ELR (cell line): ENCODE measurements around the gene IL17REL.

ENCODE experiments used
- DNase-seq: peaks from one replicate; pipeline ENCODE4 v3.0.0-alpha.2; 2015; ENCODE audit warnings: low read depth

Gene IL17REL

GRCh38 chr22:50012211-50013181 lies at the start of gene IL17REL:
IL17REL (minus strand) TSS chr22:50012765; CDS start chr22:50012646, 119 bp downstream.
- no peak for DNase-seq

- DNase-seq, result no peak
These were observed 49.3 kb upstream of the IL17REL start for GRCh38 chr22:50061824-50062355.

- no peak for DNase-seq
These were observed 48.7 kb upstream of the IL17REL start for GRCh38 chr22:50061141-50061823.

DNA sequence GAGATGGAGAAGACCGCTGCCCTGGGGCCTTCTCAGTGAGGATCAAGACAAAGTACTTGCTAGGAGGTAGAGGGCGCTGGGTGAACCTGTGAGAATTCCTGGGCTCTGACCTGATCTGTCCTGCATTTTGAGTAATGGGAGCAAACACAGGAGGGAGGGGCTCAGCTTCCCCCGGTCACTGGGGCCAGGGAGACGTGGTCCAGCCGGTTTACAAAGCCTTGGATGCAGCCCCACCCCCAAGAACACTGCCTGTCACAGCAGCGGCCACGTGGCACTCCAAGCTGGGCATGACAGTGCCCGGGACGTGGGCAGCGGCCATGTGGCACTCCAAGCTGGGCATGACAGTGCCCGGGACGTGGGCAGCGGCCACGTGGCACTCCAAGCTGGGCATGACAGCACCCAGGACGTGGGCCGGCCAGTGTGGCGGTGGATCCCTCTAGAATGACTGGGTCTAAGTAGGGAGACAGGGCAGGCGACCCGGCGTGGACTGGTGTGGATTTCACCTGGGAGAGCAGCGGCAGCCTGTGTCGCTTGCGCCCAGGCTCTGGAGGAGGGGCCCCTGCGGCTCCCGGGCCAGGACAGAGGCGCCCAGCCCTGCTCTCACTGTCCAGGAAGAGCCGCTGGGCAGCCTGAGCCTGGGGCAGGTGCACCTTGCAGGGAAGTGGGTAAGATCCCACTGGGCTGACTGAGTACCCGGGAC lies 48.0 kb upstream of the IL17REL start:
- DNase-seq, result no peak

DNA sequence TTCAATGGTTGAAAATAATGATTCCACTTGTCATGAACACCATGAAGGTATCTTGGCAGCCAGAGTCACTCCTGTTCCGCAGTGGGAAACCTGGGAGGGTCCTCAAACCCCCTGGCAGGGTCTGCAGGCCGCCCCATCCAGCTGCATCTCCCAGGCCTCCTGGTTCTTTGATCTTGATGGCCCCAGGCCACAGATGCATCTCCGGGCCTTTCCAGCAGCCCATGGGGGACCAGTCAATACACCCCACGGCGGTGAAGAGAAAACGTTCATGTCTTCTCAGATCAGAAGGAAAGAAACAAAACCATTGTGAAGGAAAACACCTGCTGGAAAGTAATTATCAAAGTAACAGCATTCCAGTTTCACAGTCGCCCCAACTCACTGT lies 47.3 kb upstream of the IL17REL start:
- no peak for DNase-seq

DNA sequence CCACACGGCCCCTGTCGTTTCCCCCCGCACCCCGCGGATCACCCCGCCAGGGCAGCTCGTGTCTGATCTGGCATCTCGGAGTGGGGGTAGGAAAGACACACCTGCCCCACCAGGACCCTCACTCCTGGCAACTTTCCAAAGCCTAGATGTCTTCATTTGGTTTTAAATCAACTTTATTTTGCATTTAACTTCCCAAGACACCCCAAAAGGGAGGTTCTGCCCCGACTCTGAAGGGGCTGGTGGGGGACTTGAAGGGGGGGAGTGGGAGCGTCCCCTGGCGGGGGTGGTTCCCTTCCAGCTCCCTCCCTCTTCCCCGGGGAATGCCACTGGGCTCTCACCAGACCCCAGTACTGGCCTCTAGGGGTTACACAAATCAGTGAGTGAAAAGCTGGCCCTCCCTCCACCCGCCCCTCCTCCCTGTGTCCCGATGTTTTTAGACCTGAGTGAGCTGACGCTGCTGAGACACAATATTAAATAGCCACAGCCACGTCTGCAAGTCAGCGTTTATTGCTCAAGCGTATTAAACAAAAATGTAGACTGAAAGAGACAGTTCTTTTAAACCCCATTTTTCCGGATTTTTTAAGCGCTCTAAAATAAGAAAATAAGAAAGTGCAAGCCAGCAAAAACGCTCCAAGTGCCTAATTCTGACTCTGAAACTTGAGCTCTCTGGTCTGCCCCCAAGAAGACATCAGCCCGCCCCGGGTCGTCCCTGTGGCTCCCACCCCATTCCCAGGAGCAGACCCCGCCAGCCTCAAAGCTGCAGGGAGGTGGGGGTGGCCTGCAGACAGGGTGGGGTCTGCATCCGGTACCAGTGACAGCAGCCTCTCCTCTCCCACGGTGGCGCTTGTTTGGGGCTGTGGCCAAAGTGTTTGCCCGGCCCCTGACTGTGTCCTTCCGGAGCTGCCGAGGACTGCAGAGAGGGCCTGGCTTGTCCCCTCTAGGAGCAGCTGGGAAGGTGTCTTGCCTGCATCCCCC lies 46.6 kb upstream of the IL17REL start:
- peak; percentile 55 for DNase-seq

GRCh38 chr22:50058061-50058905 lies 45.7 kb upstream of the IL17REL start, which contains the start of gene TTLL8:
TTLL8 (minus strand) TSS chr22:50058298.
- no peak for DNase-seq

DNA sequence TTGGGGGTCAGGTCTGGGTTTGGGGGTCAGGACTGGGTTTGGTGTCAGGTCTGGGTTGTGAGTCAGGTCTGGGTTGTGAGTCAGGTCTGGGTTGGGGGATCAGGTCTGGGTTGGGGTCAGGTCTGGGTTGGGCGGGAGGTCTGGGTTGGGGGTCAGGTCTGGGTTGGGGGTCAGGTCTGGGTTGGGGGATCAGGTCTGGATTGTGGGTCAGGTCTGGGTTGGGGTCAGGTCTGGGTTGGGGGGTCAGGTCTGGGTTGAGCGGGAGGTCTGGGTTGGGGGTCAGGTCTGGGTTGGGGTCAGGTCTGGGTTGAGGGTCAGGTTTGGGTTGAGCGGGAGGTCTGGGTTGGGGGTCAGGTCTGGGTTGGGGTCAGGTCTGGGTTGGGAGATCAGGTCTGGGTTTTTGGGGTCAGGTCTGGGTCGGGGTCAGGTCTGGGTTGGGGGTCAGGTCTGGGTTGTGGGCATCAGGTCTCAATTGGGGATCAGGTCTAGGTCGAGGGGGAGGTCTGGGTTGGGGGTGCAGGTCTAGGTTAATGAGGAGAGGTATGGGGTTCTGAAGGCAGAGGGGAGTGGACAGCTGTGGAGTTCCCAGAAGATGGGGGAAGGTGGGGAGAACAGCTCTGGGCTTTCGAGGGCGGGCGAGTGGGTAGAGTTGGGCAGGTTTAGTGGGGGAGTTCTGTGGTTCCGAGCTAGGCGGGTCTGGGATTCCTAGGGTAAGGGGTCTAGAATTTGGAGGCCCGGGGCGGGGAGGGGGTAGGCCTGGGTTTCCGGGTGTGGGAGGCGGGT lies 44.9 kb upstream of the IL17REL start:
- DNase-seq, result no peak

DNA sequence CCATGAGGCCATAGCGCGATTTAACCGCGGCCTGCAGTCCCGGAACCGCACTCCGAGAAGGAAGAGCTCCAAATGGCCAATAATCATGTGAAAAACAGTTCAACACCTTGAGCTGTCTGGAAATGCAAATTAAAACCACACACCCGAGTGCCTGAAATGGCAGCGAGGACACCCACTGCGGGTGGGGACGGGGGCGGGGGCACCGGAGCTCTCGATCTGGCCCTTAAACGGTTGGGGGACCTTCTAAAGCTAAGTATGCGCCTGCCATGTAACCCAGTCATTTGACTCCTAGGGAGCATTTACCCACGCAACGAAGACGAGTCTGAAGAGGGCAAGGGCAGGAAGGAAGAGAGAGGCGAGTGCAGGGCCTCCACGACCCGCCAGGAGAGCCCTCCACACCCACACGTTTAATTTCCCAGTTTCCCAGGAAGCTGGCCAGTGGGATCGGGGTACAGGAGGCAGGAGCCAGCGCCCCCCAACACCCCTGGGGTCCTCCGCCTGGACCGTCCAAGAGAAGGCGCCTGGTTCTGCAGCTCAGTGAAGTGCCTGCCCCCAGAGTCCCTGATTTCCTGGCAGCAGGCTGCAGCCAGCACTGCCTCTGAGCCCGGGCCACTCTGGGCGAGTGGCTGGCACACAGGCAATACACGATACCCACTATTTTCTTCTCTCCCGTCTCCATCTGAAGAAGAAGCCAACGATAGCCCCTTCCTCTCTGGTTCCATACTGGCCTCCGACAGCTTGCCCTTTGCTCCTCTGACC lies 43.8 kb upstream of the IL17REL start:
- DNase-seq, result no peak

DNA sequence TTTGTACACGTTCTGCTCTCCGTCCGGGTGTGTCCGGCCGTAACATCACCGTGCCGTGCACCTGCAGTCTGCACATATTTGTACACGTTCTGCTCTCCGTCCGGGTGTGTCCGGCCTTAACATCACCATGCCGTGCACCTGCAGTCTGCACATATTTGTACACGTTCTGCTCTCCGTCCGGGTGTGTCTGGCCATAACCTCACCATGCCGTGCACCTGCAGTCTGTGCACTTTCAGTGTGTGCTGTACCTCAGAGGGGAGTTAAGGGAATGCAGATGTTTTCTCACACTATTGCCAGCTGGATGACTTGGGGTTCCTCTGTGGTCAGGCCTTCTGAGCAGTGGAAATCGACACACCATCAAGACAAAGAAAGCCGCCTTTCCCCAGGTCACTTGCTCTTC lies 41.3 kb upstream of the IL17REL start:
- DNase-seq, result no peak

DNA sequence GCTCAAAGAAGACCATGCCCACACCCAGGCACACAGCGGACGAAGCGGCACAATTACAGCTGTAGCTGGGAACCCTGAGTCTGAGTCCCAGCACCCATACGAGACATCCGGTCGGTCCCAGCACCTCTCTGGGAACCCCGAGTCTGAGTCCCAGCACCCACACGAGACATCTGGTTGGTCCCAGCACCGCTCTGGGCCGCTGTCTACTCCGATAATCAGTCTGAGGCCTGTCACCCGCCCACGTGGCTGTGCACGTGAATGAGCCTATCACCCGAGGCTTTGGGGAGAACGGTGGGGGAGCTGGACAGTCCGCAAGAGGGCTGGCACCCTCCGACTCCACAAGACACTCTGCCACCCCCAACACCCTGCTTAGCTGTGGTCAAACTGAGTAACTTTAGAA lies 39.4 kb upstream of the IL17REL start:
- DNase-seq, result no peak

GRCh38 chr22:50049299-50050195 lies 37.0 kb upstream of the IL17REL start:
- DNase-seq, result no peak

DNA sequence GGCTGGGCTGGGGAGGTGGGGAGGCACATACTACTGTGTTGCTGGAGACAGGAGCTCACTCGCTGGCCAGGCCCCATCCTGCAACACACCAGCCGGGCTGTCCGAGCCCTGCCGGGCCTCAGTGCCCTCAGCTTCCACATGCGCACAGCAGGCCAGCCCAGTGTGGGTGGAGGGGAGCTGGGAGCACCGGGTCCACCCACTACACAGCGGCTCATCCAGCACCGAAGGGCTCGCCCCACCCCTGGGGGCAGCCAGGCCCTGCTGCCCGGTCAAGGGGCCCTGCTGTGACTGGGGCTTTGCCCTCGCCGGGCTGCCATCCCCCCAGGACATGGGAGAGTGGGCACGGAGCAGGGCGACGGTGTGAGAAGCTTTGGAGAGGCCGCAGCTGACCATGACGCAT lies 36.3 kb upstream of the IL17REL start:
- DNase-seq, result no peak

- DNase-seq, result no peak
These were observed 35.6 kb upstream of the IL17REL start for GRCh38 chr22:50048061-50048765.

DNA sequence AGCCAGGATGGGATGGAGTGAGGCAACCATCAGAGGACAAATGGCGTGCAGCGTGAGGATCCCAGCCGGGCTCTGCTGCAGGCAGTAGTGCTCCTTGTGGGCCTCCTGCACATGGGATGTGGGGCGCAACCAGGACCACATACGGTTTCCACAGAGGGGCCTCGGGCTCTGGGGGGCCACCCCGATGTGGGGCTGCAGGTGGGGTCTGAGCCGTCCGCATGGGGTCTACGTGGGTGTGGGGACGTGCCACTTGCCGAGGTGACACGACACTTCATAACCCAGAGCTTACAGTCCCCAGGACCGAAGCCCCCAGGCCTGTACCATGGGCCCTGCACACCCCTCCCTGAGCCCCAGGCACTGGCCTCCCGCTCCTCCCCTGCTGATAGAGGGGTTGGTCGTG lies 34.8 kb upstream of the IL17REL start:
- no peak for DNase-seq

- DNase-seq, result no peak
These were observed 34.1 kb upstream of the IL17REL start for GRCh38 chr22:50046481-50047245.
